HepG2 (cell line): ENCODE data around the gene DYNC1LI1. TPM values are rescaled to one million over a fixed set of nuclear protein-coding genes. Genes with fewer than 3 reads are reported as not detected.

Source experiments
- ARNT2 ChIP-seq: sonication (generic); formaldehyde crosslinking; IDR thresholded peaks from 2 replicates; pipeline ENCODE4 v1.8.0; 2022; ENCODE audit warnings: mild to moderate bottlenecking, low read depth, missing genetic modification reagents, moderate library complexity
- ATF1 ChIP-seq: IDR thresholded peaks from 2 replicates; pipeline ENCODE4 v1.6.1; 2016; ENCODE audit warnings: mild to moderate bottlenecking, control low read depth
- FOXJ3 ChIP-seq: sonication (generic); formaldehyde crosslinking; IDR thresholded peaks from 2 replicates; pipeline ENCODE4 v1.4.0; 2020; ENCODE audit warnings: missing genetic modification reagents, mild to moderate bottlenecking, borderline replicate concordance
- KDM5A ChIP-seq: fragments of 200-600 bp; sonication (generic); IDR thresholded peaks from 2 replicates; pipeline ENCODE4 v1.7.0; 2018; ENCODE audit warnings: antibody characterized with exemption, mild to moderate bottlenecking, low read length, borderline replicate concordance
- MBNL3 ChIP-seq: fragments of 250-450 bp; sonication (Bioruptor Pico); conservative IDR thresholded peaks from 2 replicates; pipeline ENCODE4 v1.8.0; 2022; ENCODE audit warnings: mild to moderate bottlenecking, inconsistent platforms
- MED1 ChIP-seq: sonication (generic); formaldehyde crosslinking; IDR thresholded peaks from 2 replicates; pipeline ENCODE4 v1.4.0; 2020; ENCODE audit warnings: missing genetic modification reagents
- PHF21A ChIP-seq: sonication (generic); formaldehyde crosslinking; IDR thresholded peaks from 2 replicates; pipeline ENCODE4 v1.5.0; 2020; ENCODE audit warnings: mild to moderate bottlenecking, missing genetic modification reagents
- POLR2A ChIP-seq, 2 experiments: IDR thresholded peaks; 2 replicates each; pipeline ENCODE4 v1.6.1; 2011; ENCODE audit warnings: low read depth in 2 of 2, low read length in 2 of 2, mild to moderate bottlenecking in 1 of 2, moderate library complexity in 1 of 2; ENCODE audit not compliant: insufficient read depth in 1 of 2
- SALL1 ChIP-seq: sonication (generic); formaldehyde crosslinking; IDR thresholded peaks from 2 replicates; pipeline ENCODE4 v1.8.0; 2022; ENCODE audit warnings: mild to moderate bottlenecking, missing genetic modification reagents
- SMAD1 ChIP-seq: sonication (generic); formaldehyde crosslinking; IDR thresholded peaks from 2 replicates; pipeline ENCODE4 v1.4.0; 2020; ENCODE audit warnings: missing genetic modification reagents, low read depth, mild to moderate bottlenecking, borderline replicate concordance
- STAG1 ChIP-seq: sonication (generic); formaldehyde crosslinking; IDR thresholded peaks from 2 replicates; pipeline ENCODE4 v1.4.0; 2020; ENCODE audit warnings: missing genetic modification reagents
- ZNF101 ChIP-seq: sonication (generic); formaldehyde crosslinking; IDR thresholded peaks from 2 replicates; pipeline ENCODE4 v1.4.0; 2020; ENCODE audit warnings: mild to moderate bottlenecking, low read depth, missing genetic modification reagents, borderline replicate concordance
- ZNF274 ChIP-seq: sonication (generic); formaldehyde crosslinking; IDR thresholded peaks from 2 replicates; pipeline ENCODE4 v1.5.1; 2020; ENCODE audit warnings: mild to moderate bottlenecking, missing genetic modification reagents
- ZNF629 ChIP-seq: sonication (generic); formaldehyde crosslinking; conservative IDR thresholded peaks from 2 replicates; pipeline ENCODE4 v1.5.0; 2020; ENCODE audit warnings: missing genetic modification reagents
- ZNF652 ChIP-seq: IDR thresholded peaks from 2 replicates; pipeline ENCODE4 v1.6.1; 2016; ENCODE audit warnings: low read depth, borderline replicate concordance
- ZNF703 ChIP-seq: sonication (generic); formaldehyde crosslinking; IDR thresholded peaks from 2 replicates; pipeline ENCODE4 v1.5.1; 2020; ENCODE audit warnings: missing genetic modification reagents, mild to moderate bottlenecking, moderate library complexity, borderline replicate concordance
- ZNF816 ChIP-seq: sonication (generic); formaldehyde crosslinking; IDR thresholded peaks from 2 replicates; pipeline ENCODE4 v1.8.0; 2022; ENCODE audit warnings: missing genetic modification reagents, mild to moderate bottlenecking, borderline replicate concordance
- polyA plus RNA-seq, 8 experiments: library from polyadenylated mRNA; depleted of rRNA in 3 of 8; stranded (reverse) in 7 of 8; unstranded in 1 of 8; fragments of >200 nt; fragmentation: Illumina TruSeq in 4 of 8; extraction: Trizol in 4 of 8; gene quantifications; 2 replicates each; pipeline versions ENCODE4 v1.2.1 to v1.2.3, GENCODE V29; 2011 to 2016; ENCODE audit warnings: low read depth in 4 of 8, missing spikeins in 1 of 8, mixed read lengths in 1 of 8; ENCODE audit not compliant: insufficient read depth in 1 of 8
- total RNA-seq, 5 experiments: library from RNA; depleted of rRNA; stranded (reverse); fragments of >200 nt; fragmentation: Illumina TruSeq; extraction: Trizol; gene quantifications; 2 replicates each; pipeline ENCODE4 v1.2.3, GENCODE V29; 2016; ENCODE audit warnings: low read depth in 1 of 5
- TF ChIP-seq, protein P1 (sequence below): sonication (generic); formaldehyde crosslinking; IDR thresholded peaks from 2 replicates; pipeline ENCODE4 v1.8.1; 2023; ENCODE audit warnings: mild to moderate bottlenecking, missing genetic modification reagents
- TF ChIP-seq, protein P2 (sequence below): sonication (generic); formaldehyde crosslinking; IDR thresholded peaks from 2 replicates; pipeline ENCODE4 v1.4.0; 2020; ENCODE audit warnings: missing genetic modification reagents, borderline replicate concordance
- TF ChIP-seq, protein P3 (sequence below): sonication (generic); formaldehyde crosslinking; IDR thresholded peaks from 2 replicates; pipeline ENCODE4 v1.9.0; 2021; ENCODE audit warnings: missing genetic modification reagents, borderline replicate concordance
- TF ChIP-seq, protein P4 (sequence below): IDR thresholded peaks from 2 replicates; pipeline ENCODE4 v1.6.1; 2016; ENCODE audit warnings: low read depth

Gene DYNC1LI1
- total and polyA plus RNA-seq, 2 of the 13 experiments (the other 11 are each of a cell fraction or from before 2014, with no cell fraction given), result 13.4 to 37.1 TPM

DNA sequence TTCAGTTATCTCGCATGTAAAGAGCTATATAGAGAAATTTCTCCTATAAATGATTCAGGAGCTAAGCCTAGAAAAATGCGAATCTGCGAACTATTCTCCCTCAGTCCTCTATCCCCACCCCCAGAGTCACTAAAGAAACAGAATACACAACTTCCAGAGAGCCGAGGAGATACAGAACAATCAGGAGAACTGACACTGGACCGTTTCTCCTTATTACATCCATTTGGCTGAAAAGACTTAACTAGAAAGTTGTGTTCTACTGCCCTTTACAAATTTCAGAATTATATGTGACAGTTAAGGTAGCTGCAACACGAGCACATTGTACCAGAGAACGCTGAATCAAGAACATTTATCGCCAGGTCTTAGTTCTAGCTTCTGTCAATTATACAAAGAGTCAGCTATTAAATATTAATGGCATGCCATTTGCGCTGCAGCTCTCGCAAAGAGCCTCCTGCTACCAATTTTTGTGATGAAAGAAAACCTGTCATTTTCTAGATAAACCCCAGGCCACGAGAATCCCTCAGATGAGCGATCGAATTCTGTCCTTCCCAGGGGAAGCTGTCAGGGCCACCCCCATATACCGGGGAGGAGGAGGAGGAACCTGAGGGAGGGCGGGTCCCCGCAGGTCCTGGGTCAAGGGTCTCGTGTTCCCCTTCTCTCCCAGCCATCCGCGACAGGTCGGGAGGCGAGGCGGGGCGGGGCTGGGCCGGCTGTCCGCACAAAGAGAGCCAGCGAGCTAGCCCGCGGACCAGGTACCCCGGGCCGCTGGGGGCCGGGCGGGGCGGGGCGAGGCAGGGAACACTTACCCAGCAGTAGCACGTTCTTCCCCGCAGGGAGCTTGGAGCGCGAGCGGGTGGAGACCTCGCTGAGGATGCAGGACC, 878 bp downstream of the DYNC1LI1 start (continued):
- no peak for TF ChIP-seq ATF1 (CRISPR knock-in tag)
- TF ChIP-seq, protein P1, sequence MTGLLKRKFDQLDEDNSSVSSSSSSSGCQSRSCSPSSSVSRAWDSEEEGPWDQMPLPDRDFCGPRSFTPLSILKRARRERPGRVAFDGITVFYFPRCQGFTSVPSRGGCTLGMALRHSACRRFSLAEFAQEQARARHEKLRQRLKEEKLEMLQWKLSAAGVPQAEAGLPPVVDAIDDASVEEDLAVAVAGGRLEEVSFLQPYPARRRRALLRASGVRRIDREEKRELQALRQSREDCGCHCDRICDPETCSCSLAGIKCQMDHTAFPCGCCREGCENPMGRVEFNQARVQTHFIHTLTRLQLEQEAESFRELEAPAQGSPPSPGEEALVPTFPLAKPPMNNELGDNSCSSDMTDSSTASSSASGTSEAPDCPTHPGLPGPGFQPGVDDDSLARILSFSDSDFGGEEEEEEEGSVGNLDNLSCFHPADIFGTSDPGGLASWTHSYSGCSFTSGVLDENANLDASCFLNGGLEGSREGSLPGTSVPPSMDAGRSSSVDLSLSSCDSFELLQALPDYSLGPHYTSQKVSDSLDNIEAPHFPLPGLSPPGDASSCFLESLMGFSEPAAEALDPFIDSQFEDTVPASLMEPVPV (CRISPR knock-in tag), result no peak
- 0 out of 2 replicates have a peak, but pooled peaks have one; percentile 58 for TF ChIP-seq ZNF274 (CRISPR knock-in tag)
- no peak for TF ChIP-seq MBNL3 (CRISPR knock-in tag)
- no peak for TF ChIP-seq ZNF652 (CRISPR knock-in tag)
- no peak for TF ChIP-seq ZNF703 (CRISPR knock-in tag)
- no peak for TF ChIP-seq ZNF101 (CRISPR knock-in tag)
- no peak for TF ChIP-seq PHF21A (CRISPR knock-in tag)
- TF ChIP-seq ZNF816 (CRISPR knock-in tag), result no peak
- peak; percentile 72; the same call in 1 of the 2 replicates for TF ChIP-seq SMAD1
- no peak; the same call in none of the 2 replicates for TF ChIP-seq SALL1 (CRISPR knock-in tag)
- TF ChIP-seq KDM5A, result no peak
- TF ChIP-seq FOXJ3, result no peak
- TF ChIP-seq ZNF629 (CRISPR knock-in tag), result no peak
- TF ChIP-seq, protein P2, sequence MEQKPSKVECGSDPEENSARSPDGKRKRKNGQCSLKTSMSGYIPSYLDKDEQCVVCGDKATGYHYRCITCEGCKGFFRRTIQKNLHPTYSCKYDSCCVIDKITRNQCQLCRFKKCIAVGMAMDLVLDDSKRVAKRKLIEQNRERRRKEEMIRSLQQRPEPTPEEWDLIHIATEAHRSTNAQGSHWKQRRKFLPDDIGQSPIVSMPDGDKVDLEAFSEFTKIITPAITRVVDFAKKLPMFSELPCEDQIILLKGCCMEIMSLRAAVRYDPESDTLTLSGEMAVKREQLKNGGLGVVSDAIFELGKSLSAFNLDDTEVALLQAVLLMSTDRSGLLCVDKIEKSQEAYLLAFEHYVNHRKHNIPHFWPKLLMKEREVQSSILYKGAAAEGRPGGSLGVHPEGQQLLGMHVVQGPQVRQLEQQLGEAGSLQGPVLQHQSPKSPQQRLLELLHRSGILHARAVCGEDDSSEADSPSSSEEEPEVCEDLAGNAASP (CRISPR knock-in tag), result no peak
- TF ChIP-seq ARNT2, result no peak; the same call in 1 of the 2 replicates
- no peak for TF ChIP-seq MED1 (CRISPR knock-in tag)
- TF ChIP-seq POLR2A (IDR thresholded peaks at IDR 0.05; ENCODE audit: insufficient read depth in 1 of 2, low read depth in 2 of 2, low read length in 2 of 2), result peak; percentile 13 to 81; a peak in 3 of 4 replicates
- no peak for TF ChIP-seq STAG1 (CRISPR knock-in tag)
- TF ChIP-seq, protein P3, sequence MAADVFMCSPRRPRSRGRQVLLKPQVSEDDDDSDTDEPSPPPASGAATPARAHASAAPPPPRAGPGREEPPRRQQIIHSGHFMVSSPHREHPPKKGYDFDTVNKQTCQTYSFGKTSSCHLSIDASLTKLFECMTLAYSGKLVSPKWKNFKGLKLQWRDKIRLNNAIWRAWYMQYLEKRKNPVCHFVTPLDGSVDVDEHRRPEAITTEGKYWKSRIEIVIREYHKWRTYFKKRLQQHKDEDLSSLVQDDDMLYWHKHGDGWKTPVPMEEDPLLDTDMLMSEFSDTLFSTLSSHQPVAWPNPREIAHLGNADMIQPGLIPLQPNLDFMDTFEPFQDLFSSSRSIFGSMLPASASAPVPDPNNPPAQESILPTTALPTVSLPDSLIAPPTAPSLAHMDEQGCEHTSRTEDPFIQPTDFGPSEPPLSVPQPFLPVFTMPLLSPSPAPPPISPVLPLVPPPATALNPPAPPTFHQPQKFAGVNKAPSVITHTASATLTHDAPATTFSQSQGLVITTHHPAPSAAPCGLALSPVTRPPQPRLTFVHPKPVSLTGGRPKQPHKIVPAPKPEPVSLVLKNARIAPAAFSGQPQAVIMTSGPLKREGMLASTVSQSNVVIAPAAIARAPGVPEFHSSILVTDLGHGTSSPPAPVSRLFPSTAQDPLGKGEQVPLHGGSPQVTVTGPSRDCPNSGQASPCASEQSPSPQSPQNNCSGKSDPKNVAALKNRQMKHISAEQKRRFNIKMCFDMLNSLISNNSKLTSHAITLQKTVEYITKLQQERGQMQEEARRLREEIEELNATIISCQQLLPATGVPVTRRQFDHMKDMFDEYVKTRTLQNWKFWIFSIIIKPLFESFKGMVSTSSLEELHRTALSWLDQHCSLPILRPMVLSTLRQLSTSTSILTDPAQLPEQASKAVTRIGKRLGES (CRISPR knock-in tag), result no peak
- TF ChIP-seq, protein P4, sequence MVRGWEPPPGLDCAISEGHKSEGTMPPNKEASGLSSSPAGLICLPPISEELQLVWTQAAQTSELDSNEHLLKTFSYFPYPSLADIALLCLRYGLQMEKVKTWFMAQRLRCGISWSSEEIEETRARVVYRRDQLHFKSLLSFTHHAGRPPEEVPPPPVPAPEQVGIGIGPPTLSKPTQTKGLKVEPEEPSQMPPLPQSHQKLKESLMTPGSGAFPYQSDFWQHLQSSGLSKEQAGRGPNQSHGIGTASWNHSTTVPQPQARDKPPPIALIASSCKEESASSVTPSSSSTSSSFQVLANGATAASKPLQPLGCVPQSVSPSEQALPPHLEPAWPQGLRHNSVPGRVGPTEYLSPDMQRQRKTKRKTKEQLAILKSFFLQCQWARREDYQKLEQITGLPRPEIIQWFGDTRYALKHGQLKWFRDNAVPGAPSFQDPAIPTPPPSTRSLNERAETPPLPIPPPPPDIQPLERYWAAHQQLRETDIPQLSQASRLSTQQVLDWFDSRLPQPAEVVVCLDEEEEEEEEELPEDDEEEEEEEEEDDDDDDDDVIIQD (CRISPR knock-in tag), result no peak
